GM12892 (cell line): ENCODE results near the gene WDR27.

Source experiments
- DNase-seq: peaks from one replicate; pipeline ENCODE4 v3.0.0; 2011; ENCODE audit not compliant: insufficient read length
- FAIRE-seq: peaks from 2 replicates; lab custom pipeline; 2011; peaks lifted over from hg19 to GRCh38; lab: Jason Lieb, UNC
- POLR2A ChIP-seq: IDR thresholded peaks from 2 replicates; pipeline ENCODE4 v1.6.1; 2011; ENCODE audit warnings: low read depth, low read length, control low read depth
- POLR2AphosphoS5 ChIP-seq: IDR thresholded peaks from 2 replicates; pipeline ENCODE4 v1.6.1; 2011; ENCODE audit warnings: low read depth, low read length, control low read depth
- TAF1 ChIP-seq: IDR thresholded peaks from 2 replicates; pipeline ENCODE4 v1.6.1; 2011; ENCODE audit warnings: low read depth, mild to moderate bottlenecking, control low read depth, low read length, borderline replicate concordance

The WDR27 gene

DNA sequence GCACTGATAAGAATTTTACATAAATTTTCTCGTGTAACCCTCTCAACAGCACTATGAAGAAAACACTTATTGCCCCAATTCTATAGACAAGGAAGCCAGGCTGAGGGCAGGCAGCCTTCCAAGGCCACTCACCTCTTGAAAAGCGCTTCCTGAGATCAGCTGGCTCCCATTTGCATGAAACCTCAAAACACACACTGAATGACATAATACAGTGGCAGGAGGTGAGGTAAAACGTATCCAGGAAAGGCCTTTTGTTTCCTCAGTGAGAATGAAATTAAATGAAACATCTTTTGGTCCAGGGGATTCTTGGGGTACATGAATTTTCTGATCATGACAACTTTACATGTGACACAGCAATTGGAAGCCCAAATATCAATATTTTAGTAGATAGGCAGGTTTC, 112.5 kb downstream of the WDR27 start:
- DNase-seq (no peak), FAIRE-seq (peak; percentile 24)
- TF ChIP-seq POLR2A (no peak), TAF1 (no peak), POLR2AphosphoS5 (no peak)

DNA sequence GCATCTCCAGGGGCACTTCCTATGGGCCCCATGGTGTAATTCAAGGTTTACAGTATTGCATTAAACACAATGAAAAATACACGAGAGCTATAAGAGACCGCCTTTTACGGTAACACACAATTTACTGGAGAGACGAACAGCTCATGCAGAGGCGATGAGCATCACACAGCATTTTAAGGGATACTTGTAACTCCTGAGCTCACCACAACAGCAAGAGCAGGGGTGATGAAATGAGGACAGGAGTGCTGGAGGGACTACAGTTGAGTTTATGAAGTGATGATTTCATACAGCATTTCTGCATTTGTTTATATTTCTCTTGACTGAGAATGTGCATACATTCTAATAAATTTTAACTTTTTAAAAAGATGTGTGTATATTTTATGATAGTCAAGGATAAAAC, 113.9 kb downstream of the WDR27 start:
- no peak for DNase-seq
- no peak for FAIRE-seq
- no peak for TF ChIP-seq POLR2A
- TF ChIP-seq POLR2AphosphoS5 = no peak
- TF ChIP-seq TAF1 = no peak

DNA sequence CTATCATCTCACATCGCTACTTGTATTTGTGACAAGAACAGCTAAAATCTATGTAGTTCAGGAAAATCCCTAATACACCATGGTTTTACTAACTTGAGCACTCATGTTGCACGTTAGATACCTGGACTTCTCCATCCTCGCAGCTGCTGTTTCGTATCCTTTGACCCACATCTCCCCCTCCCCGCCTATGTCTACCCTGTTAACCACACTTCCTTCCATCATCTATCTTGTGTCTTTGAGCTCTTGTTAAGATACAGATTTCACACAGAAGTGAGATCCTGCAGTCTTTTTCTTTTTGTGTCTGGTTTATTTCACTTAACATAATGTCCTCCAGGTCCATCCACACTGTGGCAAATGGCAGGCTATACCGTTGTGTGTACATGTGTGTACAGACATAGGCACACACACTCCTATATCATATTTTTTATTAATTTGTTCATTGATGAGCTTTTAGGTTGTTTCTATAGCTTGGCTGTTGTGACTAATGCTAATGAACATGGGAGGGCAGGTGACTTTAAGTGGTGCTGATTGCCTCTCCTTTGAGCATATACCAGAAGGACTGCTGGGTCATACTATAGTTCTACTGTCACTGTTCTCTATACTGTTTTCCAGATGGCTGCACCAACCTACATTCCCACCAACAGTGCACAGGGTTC, 117.8 kb downstream of the WDR27 start:
- DNase-seq (no peak), FAIRE-seq (no peak)
- TF ChIP-seq TAF1 (no peak), POLR2A (no peak), POLR2AphosphoS5 (no peak)

DNA sequence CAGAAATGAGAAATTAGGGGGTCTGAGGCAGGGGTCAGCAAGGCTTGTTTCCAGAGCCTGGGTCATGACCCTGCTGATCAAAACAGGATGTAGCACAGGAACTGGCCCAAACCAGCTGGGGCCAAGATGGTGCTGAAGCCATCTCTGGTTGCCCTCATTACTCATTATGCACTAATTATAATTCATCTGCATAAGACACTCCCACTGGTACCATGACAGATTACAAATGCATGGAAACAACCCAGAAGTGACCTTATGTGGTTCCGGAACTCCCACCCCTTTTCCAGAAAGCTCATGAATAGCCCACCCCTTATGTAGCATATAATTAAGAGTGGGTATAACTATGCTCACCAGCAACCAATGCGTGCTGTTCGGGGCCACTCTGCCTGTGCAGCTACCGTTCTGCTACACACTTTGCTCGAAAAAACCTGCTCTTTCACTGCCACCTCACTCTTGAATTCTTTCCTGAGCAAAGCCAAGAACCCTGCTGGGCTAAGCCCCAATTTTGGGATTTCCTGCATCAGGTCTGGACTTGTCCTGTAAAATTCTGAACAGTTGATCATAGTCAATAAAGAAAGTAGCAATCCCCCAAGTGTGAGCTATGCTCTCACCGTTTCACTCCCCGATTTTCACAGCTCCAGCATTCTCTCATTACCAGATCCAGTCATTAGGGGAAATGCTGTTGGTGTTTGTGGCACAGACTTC, 122.3 kb downstream of the WDR27 start:
- DNase-seq (no peak), FAIRE-seq (no peak)
- no peak for TF ChIP-seq POLR2AphosphoS5
- TF ChIP-seq POLR2A = no peak
- no peak for TF ChIP-seq TAF1

DNA sequence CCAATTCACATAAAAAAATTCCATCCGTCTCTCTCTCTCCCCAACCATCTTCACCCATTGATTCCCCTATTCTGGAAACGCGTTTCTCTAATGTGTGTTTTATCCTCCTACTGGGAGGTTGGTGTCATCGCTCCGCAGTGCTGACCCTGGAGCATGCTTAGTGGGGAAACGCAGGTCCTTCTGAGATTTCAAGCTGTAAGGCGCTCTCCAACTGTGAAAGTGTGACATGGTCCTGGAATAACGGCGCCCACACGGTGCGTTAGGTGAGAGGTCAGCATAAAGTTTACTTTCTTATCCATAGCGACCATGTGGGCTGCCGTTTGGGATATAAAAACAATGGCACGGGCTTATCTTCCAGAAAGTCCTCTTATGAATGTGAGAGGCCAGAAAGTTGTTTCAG, 123.9 kb downstream of the WDR27 start:
- DNase-seq (no peak), FAIRE-seq (no peak)

DNA sequence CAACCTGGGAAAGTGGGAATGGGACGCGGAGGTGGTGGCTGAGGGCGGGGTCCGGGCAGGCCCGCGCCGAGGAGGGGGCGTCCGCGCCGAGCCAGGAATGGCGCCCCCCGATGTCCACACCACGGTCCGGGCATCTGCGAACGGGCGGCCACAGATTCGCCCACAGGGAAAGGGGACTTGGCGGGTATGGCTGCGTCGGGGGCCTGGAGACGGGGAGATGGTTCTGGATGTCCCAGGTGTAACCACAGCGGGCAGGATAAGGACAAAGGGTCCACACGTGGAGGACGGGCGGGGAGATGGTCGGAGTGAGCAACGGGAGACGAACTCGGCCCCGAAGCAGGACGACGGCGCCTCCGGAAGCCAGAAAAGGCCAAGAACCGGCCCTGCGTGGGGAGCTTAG, 124.6 kb downstream of the WDR27 start:
- no peak for TF ChIP-seq POLR2A
- TF ChIP-seq TAF1 = no peak
- TF ChIP-seq POLR2AphosphoS5 = no peak
- no peak for FAIRE-seq
- no peak for DNase-seq

More for the DNA sequence above, 123.9 kb downstream of the WDR27 start:
- TF ChIP-seq TAF1 = no peak
- TF ChIP-seq POLR2A = no peak
- TF ChIP-seq POLR2AphosphoS5 = no peak

DNA sequence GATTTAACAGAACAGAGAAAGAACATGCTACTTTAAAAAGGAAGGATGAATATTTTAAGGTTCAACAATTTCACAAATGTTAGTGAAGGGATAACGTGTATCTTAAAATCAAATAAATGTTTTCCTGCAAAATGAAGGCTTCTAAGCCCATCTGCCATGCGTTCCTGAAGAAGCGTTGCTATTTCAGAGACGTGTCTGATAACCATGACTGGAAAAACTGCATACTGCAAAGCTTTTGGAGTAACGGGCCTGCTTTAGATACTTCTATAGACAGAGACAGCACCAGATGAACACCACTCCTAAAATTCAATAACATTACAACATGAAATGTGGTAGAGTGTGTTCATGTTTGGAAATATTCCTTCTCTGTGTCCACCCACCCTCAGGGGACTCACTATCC, 126.0 kb downstream of the WDR27 start:
- TF ChIP-seq POLR2AphosphoS5 = no peak
- TF ChIP-seq POLR2A = no peak
- TF ChIP-seq TAF1 = no peak
- DNase-seq = no peak
- FAIRE-seq = no peak

DNA sequence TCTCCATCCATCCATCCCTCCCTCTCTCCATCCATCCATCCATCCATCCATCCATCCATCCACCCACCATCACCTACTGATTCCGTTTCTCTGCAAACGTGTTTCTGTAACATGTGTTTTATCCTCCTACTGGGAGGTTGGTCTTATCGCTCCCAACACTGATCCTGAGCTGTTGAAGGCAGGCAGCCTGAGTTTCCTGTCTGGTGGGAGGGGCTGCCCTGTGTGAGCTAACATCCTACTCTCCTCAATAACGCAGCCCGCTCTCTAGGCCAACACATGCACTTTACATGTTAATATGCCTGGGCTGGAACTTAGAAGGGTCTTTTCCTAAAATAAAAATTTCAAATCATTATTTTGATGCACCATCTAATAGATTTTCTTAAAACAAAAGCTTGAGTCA, 126.5 kb downstream of the WDR27 start:
- no peak for FAIRE-seq
- DNase-seq = no peak
- TF ChIP-seq POLR2AphosphoS5 (no peak), POLR2A (no peak), TAF1 (no peak)

DNA sequence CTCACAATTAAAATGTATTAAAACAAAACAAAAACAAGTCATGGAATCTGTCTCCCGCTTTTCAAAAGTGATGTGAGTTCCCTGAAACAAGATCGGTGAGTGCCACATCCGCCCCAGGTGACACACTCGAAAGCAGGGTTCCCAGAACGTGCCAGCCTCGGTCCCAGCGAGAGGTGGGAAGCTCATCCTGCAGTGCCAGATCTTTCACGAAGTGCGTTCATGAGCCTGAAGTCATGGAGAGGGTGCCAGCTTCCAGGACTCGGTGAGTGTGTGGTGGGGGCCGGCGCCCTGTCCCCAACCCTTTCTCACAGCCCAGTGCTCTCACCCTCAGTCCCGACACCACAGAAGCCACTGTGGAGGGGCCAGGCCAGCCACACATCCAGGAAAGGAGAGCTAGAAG, 127.4 kb downstream of the WDR27 start:
- no peak for DNase-seq
- FAIRE-seq = no peak
- TF ChIP-seq POLR2AphosphoS5 = no peak
- TF ChIP-seq POLR2A = no peak
- no peak for TF ChIP-seq TAF1

DNA sequence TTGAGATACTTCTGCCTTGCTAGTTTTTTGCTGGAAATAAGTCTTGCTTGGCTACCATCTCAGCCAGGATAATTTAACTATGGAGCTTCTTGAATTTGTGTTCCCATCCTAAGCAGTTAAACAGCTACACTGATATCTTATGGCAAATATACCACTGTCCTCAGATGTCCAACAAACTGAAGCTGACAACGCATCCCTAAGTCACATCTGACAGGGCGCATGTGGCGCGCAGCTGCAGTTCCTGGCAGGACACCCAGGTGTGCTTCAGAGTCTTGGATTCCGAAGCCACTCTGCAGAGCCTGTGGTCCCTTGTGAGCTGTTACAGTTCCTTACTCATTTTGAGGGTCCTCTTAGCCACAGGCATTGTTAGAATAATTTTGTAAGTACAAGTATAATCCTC, 127.9 kb downstream of the WDR27 start:
- no peak for TF ChIP-seq TAF1
- no peak for TF ChIP-seq POLR2AphosphoS5
- no peak for TF ChIP-seq POLR2A
- no peak for DNase-seq
- no peak for FAIRE-seq

DNA sequence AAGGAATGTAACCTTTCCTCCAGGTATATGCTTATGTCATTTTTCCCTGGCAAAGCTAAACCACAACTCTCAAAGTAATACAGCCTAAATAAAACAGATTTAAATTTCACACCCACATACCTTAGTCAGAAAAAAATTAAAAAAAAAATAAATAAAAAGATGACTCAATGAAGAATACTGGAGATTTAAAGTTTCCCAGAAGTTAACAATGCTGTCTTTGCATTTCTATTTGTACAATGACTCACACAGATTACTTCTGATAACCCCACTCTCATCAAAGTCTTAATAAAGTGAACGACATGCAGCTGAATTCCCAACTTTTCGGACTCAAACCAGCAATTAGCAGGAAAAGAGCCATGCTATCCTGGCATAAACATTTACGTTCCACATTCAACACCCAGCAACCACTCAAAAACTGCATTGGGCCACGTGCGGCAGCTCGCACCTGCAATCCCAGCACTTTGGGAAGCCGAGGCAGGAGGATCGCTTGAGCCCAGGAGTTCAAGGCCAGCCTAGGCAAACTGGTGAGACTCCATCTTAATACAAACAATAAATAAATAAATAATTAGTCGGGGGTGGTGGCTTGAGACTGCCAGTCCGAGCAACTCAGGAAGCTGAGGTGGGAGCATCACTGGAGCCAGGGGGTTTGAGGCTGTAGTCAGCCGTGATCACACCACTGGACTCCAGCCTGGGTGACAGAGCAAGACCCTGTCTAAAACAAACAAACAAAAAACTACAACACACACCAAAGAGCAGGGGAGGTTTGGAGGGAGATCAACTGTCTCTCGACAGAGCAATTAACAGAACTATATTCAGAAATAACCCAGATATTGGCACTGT, 130.5 kb downstream of the WDR27 start:
- TF ChIP-seq POLR2AphosphoS5 (no peak), POLR2A (no peak), TAF1 (no peak)
- no peak for DNase-seq
- no peak for FAIRE-seq
